Measurements from ENCODE around the gene CDK8.

CDK8 gene

DNA sequence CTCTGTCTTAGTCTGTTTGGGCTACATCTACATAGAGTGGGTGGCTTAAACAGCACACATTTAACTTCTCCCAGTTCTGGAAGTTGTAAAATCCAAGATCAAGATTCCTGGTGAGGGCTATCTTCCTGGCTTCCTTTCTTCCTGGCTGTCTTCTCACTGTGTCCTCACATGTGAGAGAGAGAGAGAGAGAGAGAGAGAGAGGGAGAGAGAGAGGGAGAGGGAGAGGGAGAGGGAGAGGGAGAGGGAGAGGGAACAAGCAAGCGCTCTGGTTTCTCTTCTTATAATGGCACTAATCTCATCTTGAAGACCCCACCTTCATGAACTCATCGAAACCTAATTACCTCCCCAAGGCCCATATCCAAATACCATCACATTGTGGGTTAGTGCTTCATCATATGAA, 69.2 kb downstream of the CDK8 start:
- DNase-seq = no peak

DNA sequence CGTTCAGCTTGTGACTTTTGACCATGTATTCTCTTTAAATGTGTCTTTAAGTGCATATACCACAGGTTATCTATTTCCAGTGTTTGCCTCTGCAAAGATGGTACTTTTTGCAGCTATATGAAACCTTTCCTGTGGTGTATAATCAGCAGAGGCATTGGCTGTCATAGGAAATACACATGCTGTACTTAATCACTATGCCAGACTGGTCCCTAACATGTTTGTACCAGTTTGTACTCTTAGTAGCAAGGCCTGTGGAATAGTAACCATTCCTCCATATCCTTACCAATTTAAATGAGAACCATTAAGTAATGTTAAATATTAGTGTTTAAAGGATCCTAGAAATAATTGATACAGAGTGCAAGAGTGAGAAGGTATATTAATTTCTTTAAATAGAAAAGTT, 69.8 kb downstream of the CDK8 start:
- no peak for DNase-seq

DNA sequence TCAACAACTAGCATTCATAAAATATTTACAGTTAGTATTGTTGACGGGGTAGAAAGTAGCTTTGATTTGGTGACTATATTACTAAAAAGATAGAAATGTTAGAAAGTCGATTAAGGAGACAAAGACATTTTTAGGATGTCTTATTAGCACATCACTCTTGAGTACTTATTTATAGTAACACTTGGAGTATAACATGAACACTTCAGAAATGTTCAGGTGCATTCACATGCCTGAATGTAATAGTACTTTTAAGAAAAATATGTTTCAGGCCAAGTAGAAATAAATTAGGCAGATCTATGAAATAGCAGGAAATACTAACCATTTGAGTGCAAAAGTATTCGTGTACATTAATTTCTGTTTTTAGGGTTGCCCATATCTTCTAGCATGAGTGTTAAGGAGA, 70.4 kb downstream of the CDK8 start:
- no peak for DNase-seq

GRCh38 chr13:26324867-26325266, 70.9 kb downstream of the CDK8 start:
- no peak for DNase-seq

GRCh38 chr13:26325876-26326275, 71.9 kb downstream of the CDK8 start:
- DNase-seq = no peak

DNA sequence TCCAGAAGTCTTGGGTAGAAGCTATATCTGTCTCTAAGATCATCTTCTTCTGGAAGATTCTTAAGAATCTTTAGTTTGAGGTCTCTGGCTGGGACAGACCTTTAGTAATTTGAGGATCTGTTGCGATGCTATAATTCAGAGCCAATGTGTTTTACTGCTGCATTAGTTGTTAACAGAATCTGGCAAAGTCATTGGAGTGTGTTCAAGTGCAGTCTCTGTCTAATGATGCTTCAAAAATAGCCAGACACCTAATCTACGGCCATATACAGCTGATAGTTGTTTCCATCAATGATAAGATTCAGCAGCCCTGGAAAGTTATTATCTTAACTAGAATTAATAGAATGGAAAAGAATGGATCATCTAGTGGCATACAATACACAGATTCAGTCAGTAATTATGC, 72.6 kb downstream of the CDK8 start:
- DNase-seq = no peak

DNA sequence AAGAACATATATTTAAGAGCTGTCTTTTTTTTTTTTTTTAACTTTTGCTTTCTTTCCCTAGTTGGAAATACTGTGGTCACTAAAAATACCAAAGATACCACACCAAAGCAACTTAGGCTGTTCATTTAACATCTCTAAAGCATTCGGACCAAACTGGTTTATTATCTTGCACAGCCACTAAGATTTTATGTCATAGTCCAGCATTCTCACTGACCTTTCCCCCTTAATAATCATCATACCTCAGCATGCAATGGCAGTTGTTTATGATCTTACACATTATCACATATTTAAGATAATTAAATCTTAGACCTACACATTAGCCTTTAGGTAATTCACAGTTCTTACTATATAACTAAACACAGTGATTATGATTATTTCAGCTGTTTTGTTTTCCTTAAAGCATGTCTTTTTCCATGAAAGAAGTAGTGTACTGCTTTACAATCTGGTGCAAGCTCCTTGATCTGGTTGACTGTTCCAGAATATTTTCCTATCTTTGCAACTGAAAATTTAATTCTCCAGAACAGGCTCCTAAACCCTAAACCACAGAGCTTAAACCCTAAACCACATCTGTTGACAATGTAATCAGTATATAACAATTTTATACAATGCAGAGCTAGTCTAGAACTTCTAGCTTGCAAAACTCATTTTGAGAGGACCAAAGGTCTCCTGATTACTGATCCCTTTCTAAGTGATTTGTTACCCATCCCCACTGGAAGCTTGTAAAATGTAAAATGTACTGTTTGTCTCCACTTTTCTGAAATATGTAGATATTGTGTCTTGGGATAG, 74.2 kb downstream of the CDK8 start:
- no peak for DNase-seq

DNA sequence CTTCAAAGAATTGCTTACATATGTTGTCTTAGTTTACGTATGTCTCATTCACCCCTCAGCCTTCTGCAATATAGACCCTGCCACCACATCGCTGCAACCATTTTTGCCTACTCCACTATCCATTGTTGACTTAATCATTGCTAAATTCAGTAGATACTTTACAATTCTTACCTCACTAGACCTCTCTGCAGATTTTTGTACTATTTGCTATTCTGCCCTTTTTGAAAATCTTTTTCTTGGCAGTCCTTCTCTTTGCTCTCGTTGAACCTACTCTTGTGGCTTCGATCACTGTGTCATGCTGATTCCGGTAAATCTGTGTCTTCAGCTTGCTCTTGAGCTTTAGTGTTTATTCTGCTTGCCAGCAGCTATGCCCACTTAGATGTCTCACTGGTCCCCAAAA, 81.2 kb downstream of the CDK8 start:
- DNase-seq = no peak

DNA sequence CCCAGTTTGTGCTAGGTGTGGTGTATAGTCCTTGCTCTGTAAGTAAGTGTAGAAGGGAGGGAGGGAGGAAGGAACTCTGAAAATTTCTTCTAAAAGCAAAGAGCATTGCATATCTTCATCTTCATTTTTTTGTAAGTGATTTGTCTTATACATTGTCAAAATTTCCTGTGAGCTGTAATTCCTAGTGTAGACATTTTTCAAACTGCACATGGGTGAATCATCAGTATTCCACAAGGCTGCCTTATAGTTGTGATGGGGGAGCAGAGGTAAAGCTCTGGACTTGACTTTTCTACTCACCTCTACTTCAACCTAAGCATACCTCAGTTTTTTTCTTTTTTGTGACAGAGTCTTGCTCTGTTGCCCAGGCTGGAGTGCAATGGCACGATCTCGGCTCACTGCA, 86.9 kb downstream of the CDK8 start:
- no peak for DNase-seq

DNA sequence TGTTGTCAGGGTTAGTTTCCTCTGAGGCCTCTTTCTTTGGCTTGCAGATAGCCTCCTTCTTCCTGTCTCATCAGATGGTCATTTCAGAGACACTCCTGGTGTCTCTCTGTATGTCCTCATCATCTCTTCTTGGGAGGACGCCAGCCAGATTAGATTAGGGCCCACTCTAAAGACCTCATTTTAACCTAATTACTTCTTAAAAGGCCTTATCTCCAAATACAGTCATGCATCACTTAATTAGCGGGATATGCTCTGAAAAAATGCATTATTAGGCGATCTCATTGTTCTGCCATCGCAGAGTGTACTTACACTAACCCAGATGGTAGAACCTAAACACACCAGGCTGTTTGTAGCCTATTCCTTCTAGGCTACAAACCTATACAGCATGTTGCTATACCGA, 89.0 kb downstream of the CDK8 start:
- DNase-seq = no peak

DNA sequence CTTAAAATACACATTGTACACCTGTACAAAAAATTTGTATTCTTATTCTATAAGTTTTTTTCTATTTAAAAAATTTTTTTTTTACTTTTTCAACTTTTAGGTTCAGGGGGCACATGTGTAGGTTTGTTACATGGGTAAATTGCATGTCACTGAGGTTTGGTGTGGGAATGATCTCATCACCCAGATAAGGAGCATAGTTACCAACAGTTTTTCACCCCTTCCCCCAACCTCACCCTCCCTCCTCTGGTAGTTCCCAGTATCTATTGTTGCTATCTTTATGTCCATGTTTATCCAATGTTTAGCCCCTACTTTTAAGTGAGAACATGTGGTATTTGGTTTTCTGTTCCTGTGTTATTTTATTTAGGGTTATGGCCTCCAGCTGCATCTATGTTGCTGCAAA, 89.9 kb downstream of the CDK8 start:
- DNase-seq = no peak

- no peak for DNase-seq
These were observed 91.1 kb downstream of the CDK8 start for GRCh38 chr13:26344980-26345379.

GRCh38 chr13:26348966-26349365, 95.0 kb downstream of the CDK8 start:
- DNase-seq = no peak

DNA sequence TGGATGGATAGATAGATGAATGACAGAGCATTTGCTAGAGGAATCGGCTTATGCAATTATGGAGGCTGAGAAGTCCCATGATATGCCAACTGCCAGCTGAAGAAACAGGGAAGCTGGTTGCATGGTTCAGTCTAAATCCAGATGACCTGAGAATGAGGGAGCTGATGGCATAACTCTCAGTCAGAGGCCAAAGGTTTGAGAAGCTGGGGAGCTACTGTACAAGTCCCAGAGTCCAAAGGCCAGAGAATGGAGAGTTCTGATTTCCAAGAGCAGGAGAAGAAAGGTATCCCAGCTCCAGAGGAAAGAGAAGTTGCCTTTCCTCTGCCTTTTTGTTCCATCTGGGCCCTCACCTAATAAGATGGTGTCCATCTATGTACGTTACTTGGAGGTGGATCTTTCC, 108.3 kb downstream of the CDK8 start:
- no peak for DNase-seq

GRCh38 chr13:26370553-26370952, 116.6 kb downstream of the CDK8 start:
- no peak for DNase-seq

- no peak for DNase-seq
These were observed 118.8 kb downstream of the CDK8 start for GRCh38 chr13:26372747-26373146.

DNA sequence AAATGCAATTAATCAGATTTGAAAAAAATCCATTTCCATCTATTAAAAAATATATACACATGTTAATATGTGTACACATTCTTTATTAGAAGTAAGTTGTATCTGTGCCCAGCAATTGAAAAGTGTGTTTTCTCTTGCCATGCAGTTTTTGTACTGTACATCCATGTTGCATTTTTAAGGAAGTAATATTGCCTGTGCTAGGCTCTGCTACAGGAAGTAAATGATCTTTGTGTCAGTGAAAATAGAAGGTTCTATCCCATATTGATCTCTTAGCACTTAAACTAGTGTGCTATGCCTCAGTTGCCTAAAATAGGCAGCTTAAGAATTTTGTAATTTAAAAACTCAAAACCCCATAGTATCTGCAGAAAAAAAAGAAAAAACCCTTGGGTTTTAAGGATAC, 122.5 kb downstream of the CDK8 start:
- no peak for DNase-seq

DNA sequence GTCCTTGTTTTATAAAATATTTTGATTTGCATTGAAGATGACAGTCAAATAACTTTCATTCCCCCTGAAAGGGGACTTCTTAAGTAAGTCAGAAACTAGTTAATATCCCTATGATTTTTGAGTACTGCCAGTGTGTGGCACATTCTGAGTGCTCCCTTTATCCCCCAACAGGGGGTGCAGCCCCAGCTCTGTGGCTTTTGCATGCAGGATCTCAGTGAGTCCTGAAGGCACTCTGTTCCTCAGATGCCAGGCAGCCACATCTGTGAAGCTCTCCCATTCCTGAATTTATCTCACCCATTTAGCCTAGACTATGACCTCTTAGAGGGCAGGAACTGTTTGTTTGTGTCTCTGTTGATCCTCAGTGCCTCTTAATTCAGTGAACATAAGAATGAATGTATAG, 123.1 kb downstream of the CDK8 start:
- DNase-seq = peak; percentile 4

DNA sequence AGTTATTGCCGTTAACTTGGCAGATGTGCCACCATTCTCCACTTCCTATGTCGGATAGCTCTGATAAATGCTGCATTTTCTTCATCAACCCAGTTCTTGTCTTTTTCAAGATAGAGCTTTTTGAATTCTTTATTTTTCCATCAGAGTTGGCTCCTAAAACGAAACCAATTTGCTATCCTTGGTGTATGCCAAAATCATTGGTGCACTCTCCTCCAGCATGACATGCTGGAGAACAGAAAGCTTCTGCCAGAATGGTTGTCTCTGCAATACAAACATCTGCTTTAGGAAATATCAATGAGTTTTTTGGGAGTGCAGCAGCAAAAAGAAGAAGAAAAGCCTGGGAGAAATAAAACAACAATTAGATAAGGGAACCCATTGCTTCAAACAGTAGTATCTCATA, 124.2 kb downstream of the CDK8 start:
- no peak for DNase-seq

DNA sequence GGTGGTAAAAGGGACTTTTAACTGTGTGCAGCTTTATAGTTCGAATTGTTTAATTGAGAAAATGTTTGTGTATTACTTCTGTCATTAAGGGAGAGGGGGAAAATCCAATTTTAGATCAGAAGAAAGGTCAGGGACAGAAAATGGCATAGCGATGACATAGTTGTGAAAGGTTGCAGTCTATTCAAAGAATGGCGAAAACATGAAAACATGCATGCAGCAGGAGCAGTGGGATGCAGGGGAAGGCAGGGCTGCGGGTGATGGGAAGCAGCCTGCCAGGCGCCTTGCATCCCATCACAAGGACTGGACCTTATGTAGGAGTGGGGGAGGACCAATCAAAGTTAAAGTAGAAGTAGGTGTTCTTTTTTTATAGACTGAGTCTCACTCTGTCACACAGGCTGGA, 125.9 kb downstream of the CDK8 start:
- no peak for DNase-seq

GRCh38 chr13:26380930-26381329, 127.0 kb downstream of the CDK8 start:
- DNase-seq = no peak

DNA sequence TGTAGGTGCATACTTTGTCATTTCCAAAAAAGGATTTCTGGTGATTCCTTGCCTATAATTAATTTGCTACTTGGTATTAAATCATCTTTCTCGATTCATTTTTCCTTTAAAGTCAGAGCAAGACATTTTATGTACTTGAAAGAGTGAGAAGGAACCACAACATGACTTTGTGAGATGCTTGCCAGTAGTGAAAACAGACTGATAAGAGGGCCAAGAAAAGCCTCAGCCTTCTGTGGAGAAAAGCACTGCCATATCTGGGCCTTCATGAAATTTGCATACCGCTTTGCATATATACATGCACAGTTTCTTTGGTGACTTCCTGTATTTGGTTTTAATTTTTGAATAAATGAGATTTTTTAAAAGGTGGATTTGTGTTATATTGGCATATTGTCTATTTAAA, 128.4 kb downstream of the CDK8 start:
- no peak for DNase-seq

- DNase-seq = no peak
These were observed 128.9 kb downstream of the CDK8 start for GRCh38 chr13:26382835-26383234.

- DNase-seq = no peak
These were observed 130.7 kb downstream of the CDK8 start for GRCh38 chr13:26384587-26384986.

DNA sequence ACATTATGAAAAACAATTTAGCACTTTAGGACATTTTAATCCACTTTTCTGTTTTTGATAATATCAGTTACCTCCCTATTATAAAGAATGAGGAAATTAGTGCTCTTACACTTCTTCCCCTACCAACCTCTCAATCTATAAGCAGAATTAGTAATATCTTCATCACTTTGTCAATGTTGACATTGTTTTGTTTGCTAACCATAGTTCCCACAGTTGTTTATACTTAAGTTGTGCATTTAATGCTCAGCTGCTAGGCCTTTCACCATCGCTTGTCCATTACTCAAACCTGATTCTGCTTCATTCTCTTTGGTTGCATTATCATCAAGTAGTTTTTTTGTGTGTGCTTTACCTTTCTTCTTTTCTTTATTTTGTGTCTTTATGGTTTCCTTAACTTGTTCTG, 132.1 kb downstream of the CDK8 start:
- no peak for DNase-seq

- DNase-seq = no peak
These were observed 136.3 kb downstream of the CDK8 start for GRCh38 chr13:26390203-26390602.
